HepG2 (cell line): ENCODE results near the gene HOXA7. TPM values are rescaled to one million over a fixed set of nuclear protein-coding genes. Genes with fewer than 3 reads are reported as not detected.

Source experiments
- ATRX ChIP-seq: sonication (generic); formaldehyde crosslinking; IDR thresholded peaks from 2 replicates; pipeline ENCODE4 v1.4.0; 2020; ENCODE audit warnings: missing genetic modification reagents, borderline replicate concordance
- DNMT1 ChIP-seq: sonication (generic); formaldehyde crosslinking; IDR thresholded peaks from 2 replicates; pipeline ENCODE4 v1.5.1; 2020; ENCODE audit warnings: mild to moderate bottlenecking, missing genetic modification reagents
- ESRRA ChIP-seq: sonication (generic); formaldehyde crosslinking; IDR thresholded peaks from 2 replicates; pipeline ENCODE4 v1.5.1; 2020; ENCODE audit warnings: mild to moderate bottlenecking, low read depth, missing genetic modification reagents
- FOXK2 ChIP-seq: fragments of 450-650 bp; IDR thresholded peaks from 2 replicates; pipeline ENCODE4 v1.6.1; 2016
- GZF1 ChIP-seq: sonication (generic); formaldehyde crosslinking; IDR thresholded peaks from 2 replicates; pipeline ENCODE4 v1.5.1; 2020; ENCODE audit warnings: mild to moderate bottlenecking, missing genetic modification reagents
- HIVEP1 ChIP-seq: sonication (generic); formaldehyde crosslinking; IDR thresholded peaks from 2 replicates; pipeline ENCODE4 v1.4.0; 2020; ENCODE audit warnings: mild to moderate bottlenecking, missing genetic modification reagents
- HMG20B ChIP-seq: conservative IDR thresholded peaks from 2 replicates; pipeline ENCODE4 v1.6.1; 2016; ENCODE audit warnings: missing genetic modification reagents, missing compliant biosample characterization
- HMGA1 ChIP-seq: sonication (generic); formaldehyde crosslinking; conservative IDR thresholded peaks from 2 replicates; pipeline ENCODE4 v1.4.0; 2020; ENCODE audit warnings: missing genetic modification reagents
- HOXD1 ChIP-seq: sonication (generic); formaldehyde crosslinking; IDR thresholded peaks from 2 replicates; pipeline ENCODE4 v1.5.0; 2020; ENCODE audit warnings: missing genetic modification reagents
- MYC ChIP-seq: sonication (generic); formaldehyde crosslinking; IDR thresholded peaks from 2 replicates; pipeline ENCODE4 v1.9.0; 2021; ENCODE audit warnings: missing genetic modification reagents, borderline replicate concordance
- NCOR1 ChIP-seq: fragments of 200-600 bp; sonication (generic); IDR thresholded peaks from 2 replicates; pipeline ENCODE4 v1.7.0; 2017; ENCODE audit warnings: antibody characterized with exemption, low read length, borderline replicate concordance
- PCBP1 ChIP-seq: fragments of 200-400 bp; formaldehyde crosslinking; IDR thresholded peaks from 2 replicates; pipeline ENCODE4 v1.6.1; 2017; ENCODE audit warnings: mild to moderate bottlenecking, low read depth, low read length, borderline replicate concordance
- PCBP2 ChIP-seq: fragments of 200-400 bp; formaldehyde crosslinking; optimal IDR thresholded peaks from 2 replicates; pipeline ENCODE3; 2018; ENCODE audit warnings: low read length, low read depth; ENCODE audit not compliant: poor library complexity, severe bottlenecking
- PLRG1 ChIP-seq: fragments of 450-650 bp; conservative IDR thresholded peaks from 2 replicates; pipeline ENCODE4 v1.6.1; 2016
- SCMH1 ChIP-seq: sonication (generic); formaldehyde crosslinking; IDR thresholded peaks from 2 replicates; pipeline ENCODE4 v1.9.0; 2021; ENCODE audit warnings: missing genetic modification reagents, mild to moderate bottlenecking, borderline replicate concordance
- TCF7L2 ChIP-seq: IDR thresholded peaks from 2 replicates; pipeline ENCODE4 v1.6.1; 2011; ENCODE audit warnings: mild to moderate bottlenecking, low read depth, low read length, moderate library complexity
- ZFYVE20 ChIP-seq: sonication (generic); formaldehyde crosslinking; IDR thresholded peaks from 2 replicates; pipeline ENCODE4 v1.8.0; 2023; ENCODE audit warnings: low read depth, mild to moderate bottlenecking, moderate library complexity, missing genetic modification reagents, borderline replicate concordance
- ZNF136 ChIP-seq: sonication (generic); formaldehyde crosslinking; IDR thresholded peaks from 2 replicates; pipeline ENCODE4 v1.8.1; 2022; ENCODE audit warnings: low read depth, mild to moderate bottlenecking, moderate library complexity, missing genetic modification reagents
- ZNF230 ChIP-seq: sonication (generic); formaldehyde crosslinking; IDR thresholded peaks from 2 replicates; pipeline ENCODE4 v1.4.0; 2020; ENCODE audit warnings: mild to moderate bottlenecking, missing genetic modification reagents
- ZNF282 ChIP-seq: fragments of 450-650 bp; IDR thresholded peaks from 2 replicates; pipeline ENCODE4 v1.6.1; 2018; ENCODE audit not compliant: partially characterized antibody
- ZNF3 ChIP-seq: IDR thresholded peaks from 2 replicates; pipeline ENCODE4 v1.7.0; 2017; ENCODE audit warnings: inconsistent platforms
- ZNF335 ChIP-seq: sonication (generic); formaldehyde crosslinking; IDR thresholded peaks from 2 replicates; pipeline ENCODE4 v1.4.0; 2020; ENCODE audit warnings: missing genetic modification reagents
- ZNF644 ChIP-seq: IDR thresholded peaks from 2 replicates; pipeline ENCODE4 v1.6.1; 2016; ENCODE audit warnings: low read depth
- ZSCAN22 ChIP-seq: sonication (generic); formaldehyde crosslinking; IDR thresholded peaks from 2 replicates; pipeline ENCODE4 v1.4.0; 2020; ENCODE audit warnings: mild to moderate bottlenecking, missing genetic modification reagents
- polyA plus RNA-seq, 8 experiments: library from polyadenylated mRNA; depleted of rRNA in 3 of 8; stranded (reverse) in 7 of 8; unstranded in 1 of 8; fragments of >200 nt; fragmentation: Illumina TruSeq in 4 of 8; extraction: Trizol in 4 of 8; gene quantifications; 2 replicates each; pipeline versions ENCODE4 v1.2.1 to v1.2.3, GENCODE V29; 2011 to 2016; ENCODE audit warnings: low read depth in 4 of 8, missing spikeins in 1 of 8, mixed read lengths in 1 of 8; ENCODE audit not compliant: insufficient read depth in 1 of 8
- total RNA-seq, 5 experiments: library from RNA; depleted of rRNA; stranded (reverse); fragments of >200 nt; fragmentation: Illumina TruSeq; extraction: Trizol; gene quantifications; 2 replicates each; pipeline ENCODE4 v1.2.3, GENCODE V29; 2016; ENCODE audit warnings: low read depth in 1 of 5
- TF ChIP-seq, protein P1 (sequence below): sonication (generic); formaldehyde crosslinking; IDR thresholded peaks from 2 replicates; pipeline ENCODE4 v1.9.0; 2021; ENCODE audit warnings: missing genetic modification reagents, mild to moderate bottlenecking, borderline replicate concordance
- TF ChIP-seq, protein P2 (sequence below): sonication (generic); formaldehyde crosslinking; IDR thresholded peaks from 2 replicates; pipeline ENCODE4 v1.4.0; 2020; ENCODE audit warnings: missing genetic modification reagents
- TF ChIP-seq, protein P3 (sequence below): sonication (generic); formaldehyde crosslinking; IDR thresholded peaks from 2 replicates; pipeline ENCODE4 v1.8.0; 2022; ENCODE audit warnings: mild to moderate bottlenecking, missing genetic modification reagents, moderate library complexity

Gene HOXA7
- total and polyA plus RNA-seq, 2 of the 13 experiments (the other 11 are each of a cell fraction or from before 2014, with no cell fraction given): 0.05 TPM; not detected in 1

DNA sequence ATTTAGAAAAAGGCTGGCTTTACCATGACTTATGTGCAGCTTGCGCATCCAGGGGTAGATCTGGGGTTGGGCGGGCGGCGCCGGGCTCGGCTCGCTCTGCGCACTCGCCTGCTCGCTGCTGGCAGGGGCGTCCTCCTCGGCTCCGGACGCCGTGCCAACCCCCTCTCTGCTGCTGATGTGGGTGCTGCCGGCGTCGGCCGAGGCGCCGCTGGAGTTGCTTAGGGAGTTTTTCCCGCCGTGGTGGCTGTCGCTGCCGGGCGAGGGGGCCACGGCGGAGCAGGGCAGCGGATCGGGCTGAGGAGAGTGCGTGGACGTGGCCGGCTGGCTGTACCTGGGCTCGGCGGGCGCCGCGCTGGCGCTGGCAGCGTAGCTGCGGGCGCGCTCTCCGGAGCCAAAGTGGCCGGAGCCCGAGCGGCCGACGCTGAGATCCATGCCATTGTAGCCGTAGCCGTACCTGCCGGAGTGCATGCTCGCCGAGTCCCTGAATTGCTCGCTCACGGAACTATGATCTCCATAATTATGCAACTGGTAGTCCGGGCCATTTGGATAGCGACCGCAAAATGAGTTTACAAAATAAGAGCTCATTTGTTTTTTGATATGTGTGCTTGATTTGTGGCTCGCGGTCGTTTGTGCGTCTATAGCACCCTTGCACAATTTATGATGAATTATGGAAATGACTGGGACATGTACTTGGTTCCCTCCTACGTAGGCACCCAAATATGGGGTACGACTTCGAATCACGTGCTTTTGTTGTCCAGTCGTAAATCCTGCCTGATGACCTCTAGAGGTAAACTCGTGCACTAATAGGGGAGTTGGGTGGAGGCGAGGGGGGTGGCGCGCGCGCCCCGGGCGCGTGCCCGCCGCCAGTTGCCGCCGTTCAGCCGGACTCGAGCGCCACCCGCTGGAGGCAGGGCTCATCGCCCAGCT, 13.2 kb downstream of the HOXA7 start, which contains the start of gene HOXA5 (continued):
- TF ChIP-seq, protein P1, sequence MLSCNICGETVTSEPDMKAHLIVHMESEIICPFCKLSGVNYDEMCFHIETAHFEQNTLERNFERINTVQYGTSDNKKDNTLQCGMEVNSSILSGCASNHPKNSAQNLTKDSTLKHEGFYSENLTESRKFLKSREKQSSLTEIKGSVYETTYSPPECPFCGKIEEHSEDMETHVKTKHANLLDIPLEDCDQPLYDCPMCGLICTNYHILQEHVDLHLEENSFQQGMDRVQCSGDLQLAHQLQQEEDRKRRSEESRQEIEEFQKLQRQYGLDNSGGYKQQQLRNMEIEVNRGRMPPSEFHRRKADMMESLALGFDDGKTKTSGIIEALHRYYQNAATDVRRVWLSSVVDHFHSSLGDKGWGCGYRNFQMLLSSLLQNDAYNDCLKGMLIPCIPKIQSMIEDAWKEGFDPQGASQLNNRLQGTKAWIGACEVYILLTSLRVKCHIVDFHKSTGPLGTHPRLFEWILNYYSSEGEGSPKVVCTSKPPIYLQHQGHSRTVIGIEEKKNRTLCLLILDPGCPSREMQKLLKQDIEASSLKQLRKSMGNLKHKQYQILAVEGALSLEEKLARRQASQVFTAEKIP (CRISPR knock-in tag): no peak
- TF ChIP-seq SCMH1 (CRISPR knock-in tag) (no peak), HOXD1 (CRISPR knock-in tag) (no peak), ZSCAN22 (CRISPR knock-in tag) (no peak), ZNF136 (no peak), ZNF3 (CRISPR knock-in tag) (no peak), PCBP2 (no peak), PLRG1 (no peak), ZNF335 (no peak), ZNF230 (CRISPR knock-in tag) (no peak), MYC (CRISPR knock-in tag) (no peak), DNMT1 (no peak), ESRRA (no peak; the same call in 1 of the 2 replicates), HIVEP1 (no peak), PCBP1 (no peak), NCOR1 (no peak; the same call in 1 of the 2 replicates), ZNF644 (CRISPR knock-in tag) (no peak), HMGA1 (no peak), HMG20B (CRISPR knock-in tag) (no peak), ZFYVE20 (CRISPR knock-in tag) (no peak), FOXK2 (no peak), TCF7L2 (no peak), GZF1 (CRISPR knock-in tag) (no peak), ATRX (CRISPR knock-in tag) (no peak), ZNF282 (no peak)
- TF ChIP-seq, protein P2, sequence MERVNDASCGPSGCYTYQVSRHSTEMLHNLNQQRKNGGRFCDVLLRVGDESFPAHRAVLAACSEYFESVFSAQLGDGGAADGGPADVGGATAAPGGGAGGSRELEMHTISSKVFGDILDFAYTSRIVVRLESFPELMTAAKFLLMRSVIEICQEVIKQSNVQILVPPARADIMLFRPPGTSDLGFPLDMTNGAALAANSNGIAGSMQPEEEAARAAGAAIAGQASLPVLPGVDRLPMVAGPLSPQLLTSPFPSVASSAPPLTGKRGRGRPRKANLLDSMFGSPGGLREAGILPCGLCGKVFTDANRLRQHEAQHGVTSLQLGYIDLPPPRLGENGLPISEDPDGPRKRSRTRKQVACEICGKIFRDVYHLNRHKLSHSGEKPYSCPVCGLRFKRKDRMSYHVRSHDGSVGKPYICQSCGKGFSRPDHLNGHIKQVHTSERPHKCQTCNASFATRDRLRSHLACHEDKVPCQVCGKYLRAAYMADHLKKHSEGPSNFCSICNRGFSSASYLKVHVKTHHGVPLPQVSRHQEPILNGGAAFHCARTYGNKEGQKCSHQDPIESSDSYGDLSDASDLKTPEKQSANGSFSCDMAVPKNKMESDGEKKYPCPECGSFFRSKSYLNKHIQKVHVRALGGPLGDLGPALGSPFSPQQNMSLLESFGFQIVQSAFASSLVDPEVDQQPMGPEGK (CRISPR knock-in tag): peak; percentile 5; the same call in 1 of the 2 replicates
- TF ChIP-seq, protein P3, sequence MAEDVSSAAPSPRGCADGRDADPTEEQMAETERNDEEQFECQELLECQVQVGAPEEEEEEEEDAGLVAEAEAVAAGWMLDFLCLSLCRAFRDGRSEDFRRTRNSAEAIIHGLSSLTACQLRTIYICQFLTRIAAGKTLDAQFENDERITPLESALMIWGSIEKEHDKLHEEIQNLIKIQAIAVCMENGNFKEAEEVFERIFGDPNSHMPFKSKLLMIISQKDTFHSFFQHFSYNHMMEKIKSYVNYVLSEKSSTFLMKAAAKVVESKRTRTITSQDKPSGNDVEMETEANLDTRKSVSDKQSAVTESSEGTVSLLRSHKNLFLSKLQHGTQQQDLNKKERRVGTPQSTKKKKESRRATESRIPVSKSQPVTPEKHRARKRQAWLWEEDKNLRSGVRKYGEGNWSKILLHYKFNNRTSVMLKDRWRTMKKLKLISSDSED (CRISPR knock-in tag): no peak
